Endothelial cell of umbilical vein (primary cell): Measurements from ENCODE around the gene MYH15. TPM values are rescaled to one million over a fixed set of nuclear protein-coding genes. Genes with fewer than 3 reads are reported as not detected.

Source experiments
- BruUV-seq: library from RNA; stranded (reverse); fragments of 400-500 nt; replicated peaks from 2 replicates; lab custom pipeline; 2021; lab: Mats Ljungman, UMichigan
- CTCF ChIA-PET: fragments of 300-600, 350-600 bp; sonication (Branson Sonifier 250); formaldehyde crosslinking; loops from one replicate; lab custom pipeline; 2021; ENCODE audit warnings: antibody characterized with exemption, inconsistent platforms; lab: Charles Lee
- POLR2A ChIA-PET: fragments of 300-600, 350-600 bp; sonication (Branson Sonifier 250); formaldehyde crosslinking; loops from one replicate; lab custom pipeline; 2021; ENCODE audit warnings: antibody characterized with exemption, inconsistent platforms; lab: Charles Lee
- DNase-seq: peaks from one replicate; pipeline ENCODE4 v3.0.0-alpha.2; 2011; ENCODE audit warnings: low read depth, low spot score
- FAIRE-seq: peaks from 2 replicates; lab custom pipeline; 2011; peaks lifted over from hg19 to GRCh38; lab: Jason Lieb, UNC
- H2AFZ ChIP-seq: 2 replicates; pipeline ENCODE4 v1.6.0; 2012; ENCODE audit warnings: low read depth, low read length, control low read depth, inconsistent platforms
- H3K27ac ChIP-seq: 2 replicates; pipeline ENCODE4 v1.5.1; 2011; ENCODE audit warnings: low read depth, mild to moderate bottlenecking, control low read depth, low read length, moderate library complexity; ENCODE audit not compliant: insufficient read depth
- H3K27me3 ChIP-seq, 2 experiments: 2 replicates each; pipeline versions ENCODE4 v1.6.0 to v1.6.1; 2011; ENCODE audit warnings: low read length in 2 of 2, mixed read lengths in 1 of 2; ENCODE audit not compliant: control insufficient read depth in 2 of 2, insufficient read depth in 2 of 2
- H3K36me3 ChIP-seq, 2 experiments: 2 replicates in 1 of 2; 3 replicates in 1 of 2; pipeline ENCODE4 v1.5.1; 2011; ENCODE audit warnings: low read length in 2 of 2, mild to moderate bottlenecking in 1 of 2, moderate library complexity in 1 of 2; ENCODE audit not compliant: control insufficient read depth in 2 of 2, insufficient read depth in 2 of 2; ENCODE audit errors: extremely low read depth in 1 of 2
- H3K4me1 ChIP-seq: 3 replicates; pipeline ENCODE4 v1.5.1; 2011; ENCODE audit warnings: mild to moderate bottlenecking, low read length; ENCODE audit not compliant: control insufficient read depth, insufficient read depth; ENCODE audit errors: extremely low read depth
- H3K4me2 ChIP-seq: 2 replicates; pipeline ENCODE4 v1.6.1; 2011; ENCODE audit warnings: low read length, control low read depth, mixed read lengths; ENCODE audit not compliant: insufficient read depth
- H3K4me3 ChIP-seq, 3 experiments: fragments of 200-600 bp in 1 of 3; sonication (generic), shearing (Covaris generic) in 1 of 3; replicated peaks in 1 of 3; 2 replicates each; pipeline ENCODE4 v1.5.1; 2011 to 2016; ENCODE audit warnings: control low read depth in 3 of 3, low read length in 3 of 3, mild to moderate bottlenecking in 2 of 3, inconsistent platforms in 1 of 3, low read depth in 1 of 3, moderate library complexity in 1 of 3; ENCODE audit not compliant: insufficient read depth in 1 of 3
- H3K79me2 ChIP-seq: 2 replicates; pipeline ENCODE4 v1.6.0; 2012; ENCODE audit warnings: low read length, inconsistent platforms; ENCODE audit not compliant: control insufficient read depth, insufficient read depth
- H3K9ac ChIP-seq: replicated peaks from 2 replicates; pipeline ENCODE3; 2011; ENCODE audit warnings: low read length, control low read depth; ENCODE audit not compliant: insufficient read depth; ENCODE audit errors: extremely low read depth
- H3K9me1 ChIP-seq: replicated peaks from 3 replicates; pipeline ENCODE4 v1.6.0; 2011; ENCODE audit warnings: mild to moderate bottlenecking, low read length; ENCODE audit not compliant: control insufficient read depth, insufficient read depth; ENCODE audit errors: extremely low read depth
- H3K9me3 ChIP-seq: replicated peaks from 2 replicates; pipeline ENCODE4 v1.5.1; 2012; ENCODE audit warnings: low read length, inconsistent platforms; ENCODE audit not compliant: control insufficient read depth, insufficient read depth
- H4K20me1 ChIP-seq: replicated peaks from 2 replicates; pipeline ENCODE3; 2011; ENCODE audit warnings: mild to moderate bottlenecking, low read length; ENCODE audit not compliant: control insufficient read depth, insufficient read depth; ENCODE audit errors: extremely low read depth
- CTCF ChIP-seq, 2 donors: IDR thresholded peaks; 1 replicate in 1 of 2; 2 replicates in 1 of 2; pipeline ENCODE4 v1.5.1; 2011; ENCODE audit warnings: low read length in 2 of 2, mild to moderate bottlenecking in 2 of 2, moderate library complexity in 2 of 2, control low read depth in 1 of 2, inconsistent platforms in 1 of 2, low read depth in 1 of 2; ENCODE audit not compliant: insufficient read depth in 1 of 2; ENCODE audit errors: extremely low read depth in 1 of 2
- EZH2 ChIP-seq: IDR thresholded peaks from 2 replicates; pipeline ENCODE4 v1.6.1; 2012; ENCODE audit warnings: borderline replicate concordance, low read depth, mild to moderate bottlenecking, moderate library complexity, low read length, inconsistent platforms; ENCODE audit not compliant: severe bottlenecking
- FOS ChIP-seq: IDR thresholded peaks from 2 replicates; pipeline ENCODE4 v1.6.1; 2011; ENCODE audit warnings: mild to moderate bottlenecking, low read length, moderate library complexity, borderline replicate concordance; ENCODE audit not compliant: insufficient read depth
- GATA2 ChIP-seq: IDR thresholded peaks from 2 replicates; pipeline ENCODE4 v1.7.0; 2011; ENCODE audit warnings: low read depth, mild to moderate bottlenecking, moderate library complexity, mixed read lengths, low read length; ENCODE audit not compliant: insufficient read length, insufficient read depth
- JUN ChIP-seq: IDR thresholded peaks from 2 replicates; pipeline ENCODE4 v1.6.1; 2011; ENCODE audit warnings: borderline replicate concordance, low read depth; ENCODE audit not compliant: insufficient read length, insufficient read depth
- MAX ChIP-seq: IDR thresholded peaks from 2 replicates; pipeline ENCODE4 v1.6.1; 2011; ENCODE audit not compliant: insufficient read depth, insufficient read length
- MYC ChIP-seq: IDR thresholded peaks from one replicate; pipeline ENCODE4 v1.6.1; 2011; ENCODE audit warnings: mild to moderate bottlenecking, low read depth, low read length
- POLR2A ChIP-seq: IDR thresholded peaks from 2 replicates; pipeline ENCODE4 v1.6.1; 2012; ENCODE audit warnings: low read depth, mild to moderate bottlenecking, control low read depth, low read length
- POLR2AphosphoS5 ChIP-seq: IDR thresholded peaks from 2 replicates; pipeline ENCODE4 v1.6.1; 2012; ENCODE audit warnings: low read depth, mild to moderate bottlenecking, control low read depth, low read length, moderate library complexity; ENCODE audit not compliant: insufficient read depth
- dilution Hi-C: fragments of 300-500 bp; cut with MboI; formaldehyde crosslinking; loops from one replicate; pipeline ENCODE4 v1.15.0; 2019; ENCODE audit warnings: low sequenced_read_pairs; ENCODE audit not compliant: extremely low pct_ligation_motif_present
- intact Hi-C: fragments of 100-400 bp; cut with micrococcal nuclease; formaldehyde crosslinking; loops from one replicate; pipeline ENCODE4 v1.10.0; 2022
- polyA plus RNA-seq, 4 experiments: library from polyadenylated mRNA; depleted of rRNA in 3 of 4; stranded (reverse) in 3 of 4; unstranded in 1 of 4; fragments of >200 nt; gene quantifications; 2 replicates each; pipeline versions ENCODE4 v1.2.1 to v1.2.3, GENCODE V29; 2011 to 2012; ENCODE audit warnings: missing spikeins in 1 of 4
- total RNA-seq: library from RNA; stranded (reverse); gene quantifications from 2 replicates; pipeline ENCODE4 v1.2.3, GENCODE V29; 2021

Gene MYH15
- total and polyA plus RNA-seq, 2 donors (not counting 3 experiments of a cell fraction or from before 2014, with no cell fraction given): 0.27 TPM; not detected in 1

- no peak overlapping the region for H3K27ac ChIP-seq
- intact Hi-C loops: no loop called here
- ChIA-PET POLR2A (no interaction called here), CTCF (interaction anchor here (1.9 kb wide), 1 partner anchor 36 kb away, joined by 10 read pairs; no protein-coding TSS in a partner anchor)
- no peaks in the 10 kb centered on the region for H4K20me1 ChIP-seq
- dilution Hi-C loops: no loop called here
- no peak overlapping the region for H3K4me2 ChIP-seq
- no TSS peak for BruUV-seq
- FAIRE-seq (no peak), DNase-seq (no peak)
- H3K36me3 ChIP-seq: no peaks in the 10 kb centered on the region
- H3K9me1 ChIP-seq: no peaks in the 10 kb centered on the region
- no peaks in the 10 kb centered on the region for H3K9me3 ChIP-seq
- H3K79me2 ChIP-seq: no peaks in the 10 kb centered on the region
- H2AFZ ChIP-seq: no peak overlapping the region
- H3K27me3 ChIP-seq: no peaks in the 10 kb centered on the region
- no peak overlapping the region for H3K4me3 ChIP-seq
- TF ChIP-seq GATA2: no peak
- no peak for TF ChIP-seq MAX
- TF ChIP-seq POLR2A: no peak
- no peak for TF ChIP-seq MYC
- TF ChIP-seq EZH2: no peak
- no peak for TF ChIP-seq POLR2AphosphoS5
- TF ChIP-seq FOS: no peak
- TF ChIP-seq JUN: no peak
- TF ChIP-seq CTCF (IDR thresholded peaks at IDR 0.05; ENCODE audit: extremely low read depth in 1 of 2, insufficient read depth in 1 of 2, low read depth in 1 of 2, low read length in 2 of 2): no peak
- no peak overlapping the region for H3K9ac ChIP-seq
- no peaks in the 10 kb centered on the region for H3K4me1 ChIP-seq
Measured at GRCh38 chr3:108441071-108441507, 69.3 kb downstream of the MYH15 start.
